Right kidney (tissue), 1 donor: ENCODE data around the gene CACNA1C.

Experiments used
- DNase-seq: peaks from one replicate; pipeline ENCODE4 v3.0.0-alpha.2; 2016

The CACNA1C gene

GRCh38 chr12:2560356-2560755, 507.6 kb downstream of the CACNA1C start:
- DNase-seq, result no peak

GRCh38 chr12:2561367-2561766, 508.6 kb downstream of the CACNA1C start:
- DNase-seq, result no peak

- DNase-seq, result no peak
Measured at GRCh38 chr12:2562400-2562799, 509.6 kb downstream of the CACNA1C start.

- no peak for DNase-seq
Measured at GRCh38 chr12:2563709-2564108, 510.9 kb downstream of the CACNA1C start.

- DNase-seq, result no peak
Measured at GRCh38 chr12:2566161-2566560, 513.4 kb downstream of the CACNA1C start.

- no peak for DNase-seq
Measured at GRCh38 chr12:2567711-2568110, 514.9 kb downstream of the CACNA1C start.

- no peak for DNase-seq
Measured at GRCh38 chr12:2570562-2570961, 517.8 kb downstream of the CACNA1C start.

GRCh38 chr12:2574355-2574935, 521.7 kb downstream of the CACNA1C start:
- DNase-seq, result no peak

GRCh38 chr12:2575245-2575644, 522.5 kb downstream of the CACNA1C start:
- no peak for DNase-seq

- no peak for DNase-seq
Measured at GRCh38 chr12:2578211-2578610, 525.4 kb downstream of the CACNA1C start.

GRCh38 chr12:2578772-2579171, 526.0 kb downstream of the CACNA1C start:
- no peak for DNase-seq

- no peak for DNase-seq
Measured at GRCh38 chr12:2580821-2581220, 528.0 kb downstream of the CACNA1C start.

- DNase-seq, result no peak
Measured at GRCh38 chr12:2581293-2582045, 528.7 kb downstream of the CACNA1C start.

- no peak for DNase-seq
Measured at GRCh38 chr12:2582631-2583030, 529.8 kb downstream of the CACNA1C start.

GRCh38 chr12:2583091-2583497, 530.3 kb downstream of the CACNA1C start:
- DNase-seq, result peak; percentile 77

GRCh38 chr12:2583642-2584401, 531.0 kb downstream of the CACNA1C start:
- no peak for DNase-seq

GRCh38 chr12:2586156-2587038, 533.6 kb downstream of the CACNA1C start:
- DNase-seq, result no peak

- no peak for DNase-seq
Measured at GRCh38 chr12:2588345-2588744, 535.6 kb downstream of the CACNA1C start.

- DNase-seq, result no peak
Measured at GRCh38 chr12:2589381-2589780, 536.6 kb downstream of the CACNA1C start.

- no peak for DNase-seq
Measured at GRCh38 chr12:2593045-2593444, 540.3 kb downstream of the CACNA1C start.

- DNase-seq, result no peak
Measured at GRCh38 chr12:2596441-2596840, 543.7 kb downstream of the CACNA1C start.

GRCh38 chr12:2605301-2605700, 552.5 kb downstream of the CACNA1C start:
- no peak for DNase-seq
